Hepatocyte (in vitro differentiated cells): ENCODE results near the gene IL17RB. TPM values are rescaled to one million over a fixed set of nuclear protein-coding genes. Genes with fewer than 3 reads are reported as not detected.

Experiments
- DNase-seq: peaks from one replicate; pipeline ENCODE4 v3.0.0-alpha.2; 2016; ENCODE audit warnings: low spot score
- H2AFZ ChIP-seq: fragments of 200-600 bp; sonication (generic); 2 replicates; pipeline ENCODE4 v1.6.0; 2016; ENCODE audit warnings: antibody characterized with exemption, mild to moderate bottlenecking
- H3K27ac ChIP-seq: fragments of 200-600 bp; sonication (generic); 2 replicates; pipeline ENCODE4 v1.5.1; 2016; ENCODE audit warnings: mild to moderate bottlenecking
- H3K27me3 ChIP-seq: fragments of 200-600 bp; sonication (generic); 2 replicates; pipeline ENCODE4 v1.6.1; 2016
- H3K36me3 ChIP-seq: fragments of 200-600 bp; sonication (generic); replicated peaks from 2 replicates; pipeline ENCODE4 v1.5.1; 2016; ENCODE audit warnings: low read depth; ENCODE audit not compliant: insufficient read depth
- H3K4me1 ChIP-seq: fragments of 200-600 bp; sonication (generic); 2 replicates; pipeline ENCODE4 v1.5.1; 2016; ENCODE audit warnings: mild to moderate bottlenecking, moderate library complexity; ENCODE audit not compliant: insufficient read depth
- H3K4me2 ChIP-seq: fragments of 200-600 bp; sonication (generic); 2 replicates; pipeline ENCODE4 v1.6.0; 2016
- H3K4me3 ChIP-seq: fragments of 200-600 bp; sonication (generic); 2 replicates; pipeline ENCODE4 v1.5.1; 2016; ENCODE audit warnings: mild to moderate bottlenecking
- H3K79me2 ChIP-seq: fragments of 200-600 bp; sonication (generic); 2 replicates; pipeline ENCODE4 v1.6.0; 2017; ENCODE audit warnings: mild to moderate bottlenecking
- H3K9me2 ChIP-seq: fragments of 200-600 bp; sonication (generic); replicated peaks from 2 replicates; pipeline ENCODE4 v1.6.0; 2017; ENCODE audit warnings: mild to moderate bottlenecking; ENCODE audit not compliant: insufficient read depth
- H3K9me3 ChIP-seq: fragments of 200-600 bp; sonication (generic); 2 replicates; pipeline ENCODE4 v1.5.1; 2016; ENCODE audit warnings: low read depth, mild to moderate bottlenecking
- H4K20me1 ChIP-seq: fragments of 200-600 bp; sonication (generic); 2 replicates; pipeline ENCODE4 v1.6.0; 2016; ENCODE audit warnings: mild to moderate bottlenecking; ENCODE audit not compliant: insufficient read depth, poor library complexity, severe bottlenecking
- CTCF ChIP-seq: fragments of 200-600 bp; sonication (generic); IDR thresholded peaks from 2 replicates; pipeline ENCODE4 v1.5.1; 2016; ENCODE audit warnings: antibody characterized with exemption, mild to moderate bottlenecking; ENCODE audit not compliant: poor library complexity
- EZH2 ChIP-seq: fragments of 200-600 bp; sonication (generic); IDR thresholded peaks from 2 replicates; pipeline ENCODE4 v1.6.1; 2016; ENCODE audit warnings: antibody characterized with exemption, mild to moderate bottlenecking, borderline replicate concordance
- EZH2phosphoT487 ChIP-seq: fragments of 200-600 bp; sonication (generic); IDR thresholded peaks from one replicate; pipeline ENCODE4 v1.6.1; 2018; ENCODE audit warnings: antibody characterized with exemption, mild to moderate bottlenecking, low read depth, moderate library complexity; ENCODE audit not compliant: unreplicated experiment, severe bottlenecking
- WGBS: methylation state at CpG from one replicate; pipeline ENCODE4 v1.1.6; 2016; ENCODE audit warnings: low lambda C conversion rate; ENCODE audit errors: missing lambda C conversion rate; 5-methylcytosine and 5-hydroxymethylcytosine counted together
- polyA plus RNA-seq: library from polyadenylated mRNA; unstranded; fragments of >200 nt; fragmentation: Nextera tagmentation; extraction: Ambion mirVana; gene quantifications from 2 replicates; pipeline ENCODE4 v1.2.1, GENCODE V29; 2016
- total RNA-seq: library from RNA; depleted of rRNA; stranded (reverse); fragments of >200 nt; gene quantifications from 2 replicates; pipeline ENCODE4 v1.2.3, GENCODE V29; 2014

Gene IL17RB
- total and polyA plus RNA-seq, 2 experiments from 2014 or later = 14.1 to 17.4 TPM

- Histone ChIP-seq H3K27me3 (no peaks in the 10 kb centered on the region), H3K27ac (peak overlapping the region; percentile 96), H3K9me3 (no peaks in the 10 kb centered on the region), H3K9me2 (no peaks in the 10 kb centered on the region), H3K4me3 (peak overlapping the region; percentile 45), H4K20me1 (no peaks in the 10 kb centered on the region), H3K4me2 (peak overlapping the region; percentile 92), H3K36me3 (no peaks in the 10 kb centered on the region), H3K79me2 (peaks cover 18% of the 10 kb centered on the region), H2AFZ (peak overlapping the region; percentile 67), H3K4me1 (peaks cover 42% of the 10 kb centered on the region)
- DNase-seq = peak; percentile 71
- no peak for TF ChIP-seq EZH2phosphoT487
- TF ChIP-seq EZH2 = peak; percentile 50
- peak; percentile 39 for TF ChIP-seq CTCF
- 15% methylated on average over 25 of the region's 25 CpGs for WGBS
Measured at GRCh38 chr3:53845103-53845880, 1.1 kb upstream of the IL17RB start.

- no peaks in the 10 kb centered on the region for H3K27me3 ChIP-seq
Measured at GRCh38 chr3:53845881-53846133, 561 bp upstream of the IL17RB start.

GRCh38 chr3:53846851-53847155, 435 bp downstream of the IL17RB start:
- peak overlapping the region; percentile 67 for H2AFZ ChIP-seq
- H3K27ac ChIP-seq = no peak overlapping the region
- H3K27me3 ChIP-seq = no peaks in the 10 kb centered on the region
- peaks cover 3% of the 10 kb centered on the region for H3K79me2 ChIP-seq
- peak overlapping the region; percentile 45 for H3K4me3 ChIP-seq
- DNase-seq = no peak
- H3K9me2 ChIP-seq = no peaks in the 10 kb centered on the region
- H4K20me1 ChIP-seq = no peaks in the 10 kb centered on the region
- H3K4me2 ChIP-seq = peak overlapping the region; percentile 92
- H3K36me3 ChIP-seq = no peaks in the 10 kb centered on the region
- 78% methylated on average over 10 of the region's 10 CpGs for WGBS
- no peaks in the 10 kb centered on the region for H3K9me3 ChIP-seq
- peaks cover 32% of the 10 kb centered on the region for H3K4me1 ChIP-seq
- TF ChIP-seq EZH2phosphoT487 = no peak
- no peak for TF ChIP-seq EZH2
- no peak for TF ChIP-seq CTCF

More at GRCh38 chr3:53845881-53846133, 561 bp upstream of the IL17RB start:
- H3K79me2 ChIP-seq = peaks cover 13% of the 10 kb centered on the region
- H3K4me2 ChIP-seq = peak overlapping the region; percentile 92
- no peaks in the 10 kb centered on the region for H3K36me3 ChIP-seq
- H3K4me1 ChIP-seq = peaks cover 42% of the 10 kb centered on the region
- H4K20me1 ChIP-seq = no peaks in the 10 kb centered on the region
- 3% methylated on average over 22 of the region's 34 CpGs for WGBS
- H3K9me3 ChIP-seq = no peaks in the 10 kb centered on the region
- peak overlapping the region; percentile 45 for H3K4me3 ChIP-seq
- no peaks in the 10 kb centered on the region for H3K9me2 ChIP-seq
- TF ChIP-seq EZH2phosphoT487 (no peak), EZH2 (no peak), CTCF (no peak)
- DNase-seq = no peak
- peak overlapping the region; percentile 96 for H3K27ac ChIP-seq
- peak overlapping the region; percentile 67 for H2AFZ ChIP-seq
